ENCODE measurements around the gene TFF3.

Gene TFF3

DNA sequence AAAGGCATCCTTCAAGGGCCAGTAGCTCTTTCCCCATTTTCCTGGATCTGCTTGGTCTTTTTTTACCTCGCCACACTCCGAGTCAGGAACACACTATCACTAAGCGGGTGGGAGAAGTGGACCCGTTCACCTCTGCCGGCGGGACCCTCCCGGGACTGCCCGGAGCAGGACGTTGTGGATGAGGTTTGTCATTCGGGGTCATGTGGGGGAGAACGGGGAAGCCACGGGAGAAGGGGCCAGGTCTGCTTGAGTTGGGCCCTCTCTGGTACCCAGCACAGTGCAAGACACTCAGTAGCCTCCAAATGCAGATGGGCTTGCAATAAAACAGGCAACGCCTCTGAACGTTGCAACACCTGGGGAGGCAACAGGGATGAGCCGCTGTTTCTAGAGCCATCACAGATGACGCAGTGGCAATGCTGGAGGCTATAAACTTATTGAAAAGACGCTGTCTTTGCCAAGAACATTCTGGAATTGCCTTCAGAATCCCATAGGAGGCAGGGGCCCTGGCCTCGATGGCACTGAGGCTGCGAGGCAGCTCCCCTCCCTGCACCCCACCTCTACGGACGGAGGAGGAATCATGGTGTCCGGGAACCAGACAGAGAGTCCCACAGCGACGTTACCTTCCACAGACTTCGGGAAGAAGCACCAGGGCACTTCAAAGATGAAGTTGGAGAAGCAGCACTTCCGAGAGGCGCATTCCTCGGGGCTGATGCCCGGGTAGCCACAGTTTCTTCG lies 31.8 kb upstream of the TFF3 start:
- TF ChIP-seq, protein P1, sequence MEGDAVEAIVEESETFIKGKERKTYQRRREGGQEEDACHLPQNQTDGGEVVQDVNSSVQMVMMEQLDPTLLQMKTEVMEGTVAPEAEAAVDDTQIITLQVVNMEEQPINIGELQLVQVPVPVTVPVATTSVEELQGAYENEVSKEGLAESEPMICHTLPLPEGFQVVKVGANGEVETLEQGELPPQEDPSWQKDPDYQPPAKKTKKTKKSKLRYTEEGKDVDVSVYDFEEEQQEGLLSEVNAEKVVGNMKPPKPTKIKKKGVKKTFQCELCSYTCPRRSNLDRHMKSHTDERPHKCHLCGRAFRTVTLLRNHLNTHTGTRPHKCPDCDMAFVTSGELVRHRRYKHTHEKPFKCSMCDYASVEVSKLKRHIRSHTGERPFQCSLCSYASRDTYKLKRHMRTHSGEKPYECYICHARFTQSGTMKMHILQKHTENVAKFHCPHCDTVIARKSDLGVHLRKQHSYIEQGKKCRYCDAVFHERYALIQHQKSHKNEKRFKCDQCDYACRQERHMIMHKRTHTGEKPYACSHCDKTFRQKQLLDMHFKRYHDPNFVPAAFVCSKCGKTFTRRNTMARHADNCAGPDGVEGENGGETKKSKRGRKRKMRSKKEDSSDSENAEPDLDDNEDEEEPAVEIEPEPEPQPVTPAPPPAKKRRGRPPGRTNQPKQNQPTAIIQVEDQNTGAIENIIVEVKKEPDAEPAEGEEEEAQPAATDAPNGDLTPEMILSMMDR (conservative IDR thresholded peaks at IDR 0.05; ENCODE audit: low read depth, low read length) = no peak
- no peak overlapping the region for H3K4me3 ChIP-seq (ENCODE audit: low read depth, low read length)
- no peak for DNase-seq (ENCODE audit: low read depth)

GRCh38 chr21:42346441-42346840 lies 31.2 kb upstream of the TFF3 start:
- no peak for DNase-seq (ENCODE audit: low read depth)
- H3K4me3 ChIP-seq (ENCODE audit: low read depth, low read length) = no peak overlapping the region
- TF ChIP-seq, protein P1 (conservative IDR thresholded peaks at IDR 0.05; ENCODE audit: low read depth, low read length) = no peak

- TF ChIP-seq, protein P1 (conservative IDR thresholded peaks at IDR 0.05; ENCODE audit: low read depth, low read length) = no peak
- H3K4me3 ChIP-seq (ENCODE audit: low read depth, low read length) = no peak overlapping the region
- DNase-seq (ENCODE audit: low read depth) = no peak
These were observed 29.4 kb upstream of the TFF3 start for GRCh38 chr21:42344631-42345030.

DNA sequence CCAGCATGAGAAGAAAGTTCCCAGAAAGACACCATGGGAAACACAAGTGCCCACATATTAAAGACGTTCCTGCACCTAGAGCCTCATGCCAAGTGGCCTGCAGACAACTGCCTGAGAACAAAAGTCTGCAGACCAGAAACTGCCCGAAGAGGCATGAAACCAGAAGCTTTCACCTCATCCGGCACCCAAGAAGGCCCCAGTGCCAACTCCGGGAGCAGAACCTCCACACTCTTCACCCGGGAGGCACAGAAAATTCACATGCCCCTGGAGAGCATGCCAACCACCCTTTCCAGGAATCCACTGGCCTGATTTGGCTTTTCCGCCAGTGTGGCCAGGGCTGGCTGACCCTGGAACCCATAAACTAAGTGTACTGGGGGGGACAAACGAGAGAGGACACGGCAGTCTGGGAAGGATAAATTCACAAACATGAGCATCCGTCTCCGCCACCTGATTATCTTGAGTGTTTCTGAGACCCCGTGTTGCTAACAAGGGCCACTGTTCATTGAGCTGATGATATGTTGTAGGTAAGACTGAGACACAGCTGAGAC lies 28.8 kb upstream of the TFF3 start:
- TF ChIP-seq, protein P1 (conservative IDR thresholded peaks at IDR 0.05; ENCODE audit: low read depth, low read length) = no peak
- no peak for DNase-seq (ENCODE audit: low read depth)
- H3K4me3 ChIP-seq (ENCODE audit: low read depth, low read length) = no peak overlapping the region

- H3K4me3 ChIP-seq (ENCODE audit: low read depth, low read length) = no peak overlapping the region
- TF ChIP-seq, protein P1 (conservative IDR thresholded peaks at IDR 0.05; ENCODE audit: low read depth, low read length) = no peak
- no peak for DNase-seq (ENCODE audit: low read depth)
These were observed 28.3 kb upstream of the TFF3 start for GRCh38 chr21:42343556-42343955.

DNA sequence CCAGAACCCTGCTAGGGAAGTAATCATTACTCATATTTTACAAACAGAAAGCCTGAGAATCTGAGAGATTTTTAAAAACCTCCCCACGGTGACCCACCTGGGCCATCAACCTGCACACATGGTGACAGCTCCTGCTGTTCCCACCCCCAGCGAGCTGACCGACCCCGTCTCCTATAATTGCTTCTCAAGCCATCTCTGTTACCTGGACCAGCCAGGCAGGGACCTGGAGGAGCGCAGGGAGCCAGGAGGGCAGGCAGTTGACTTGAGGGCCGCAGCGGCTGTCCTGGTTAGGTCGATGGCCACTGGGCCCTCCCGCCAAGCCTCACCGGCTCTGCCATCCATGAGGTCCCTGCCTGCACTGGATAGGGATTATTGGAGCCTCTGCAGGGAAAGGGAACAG lies 27.9 kb upstream of the TFF3 start:
- no peak for DNase-seq (ENCODE audit: low read depth)
- no peak overlapping the region for H3K4me3 ChIP-seq (ENCODE audit: low read depth, low read length)
- TF ChIP-seq, protein P1 (conservative IDR thresholded peaks at IDR 0.05; ENCODE audit: low read depth, low read length) = no peak
